Measurements from ENCODE around the gene LPAR1. TPM values are rescaled to one million over a fixed set of nuclear protein-coding genes. Genes with fewer than 3 reads are reported as not detected.

The LPAR1 gene
- total RNA-seq, 2 donors from 2014 or later, result 146 to 147 TPM

DNA sequence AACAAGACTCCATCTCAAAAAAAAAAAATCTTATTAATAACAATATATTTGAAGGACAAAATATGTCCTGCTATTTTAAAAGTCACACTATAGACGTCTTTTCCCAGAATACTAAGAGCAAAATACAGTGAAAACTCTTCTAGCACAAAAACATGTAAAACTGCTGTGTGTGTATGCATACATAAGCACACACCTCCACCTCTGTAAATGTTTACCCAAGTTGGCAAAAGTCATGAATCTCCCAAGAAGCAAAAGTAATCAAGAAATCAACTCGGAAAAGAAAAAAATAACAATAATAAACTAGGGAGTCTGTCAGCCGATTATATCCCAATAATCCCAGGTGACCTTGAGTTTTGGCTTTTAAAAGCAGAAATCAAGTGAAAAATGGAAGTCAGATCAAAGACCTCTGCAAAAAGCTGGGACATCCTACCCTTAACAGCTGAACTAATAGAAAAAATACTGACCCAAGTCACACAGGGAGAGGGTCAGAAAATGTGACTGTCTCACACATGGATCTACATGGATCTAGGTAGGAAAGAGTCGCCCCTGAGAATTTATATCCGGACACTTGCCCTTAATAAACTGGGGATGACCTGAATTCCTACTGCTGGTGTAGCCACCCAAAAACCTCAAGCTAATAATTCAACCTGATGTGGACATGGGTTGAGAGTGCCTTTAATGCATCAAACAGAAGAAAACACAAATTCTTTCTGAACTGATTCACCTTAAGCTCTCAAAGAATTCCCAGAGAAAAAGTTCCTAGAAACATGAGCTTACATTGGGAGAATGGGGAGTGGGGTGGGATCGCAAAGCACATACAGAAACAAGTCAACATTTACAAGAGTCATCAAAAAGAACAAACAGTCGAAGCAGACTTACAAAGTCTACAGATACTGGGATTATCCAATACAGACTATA is 29.9 kb downstream of the LPAR1 start:
- intact Hi-C loops (cut with DNase I), result no loop called here

DNA sequence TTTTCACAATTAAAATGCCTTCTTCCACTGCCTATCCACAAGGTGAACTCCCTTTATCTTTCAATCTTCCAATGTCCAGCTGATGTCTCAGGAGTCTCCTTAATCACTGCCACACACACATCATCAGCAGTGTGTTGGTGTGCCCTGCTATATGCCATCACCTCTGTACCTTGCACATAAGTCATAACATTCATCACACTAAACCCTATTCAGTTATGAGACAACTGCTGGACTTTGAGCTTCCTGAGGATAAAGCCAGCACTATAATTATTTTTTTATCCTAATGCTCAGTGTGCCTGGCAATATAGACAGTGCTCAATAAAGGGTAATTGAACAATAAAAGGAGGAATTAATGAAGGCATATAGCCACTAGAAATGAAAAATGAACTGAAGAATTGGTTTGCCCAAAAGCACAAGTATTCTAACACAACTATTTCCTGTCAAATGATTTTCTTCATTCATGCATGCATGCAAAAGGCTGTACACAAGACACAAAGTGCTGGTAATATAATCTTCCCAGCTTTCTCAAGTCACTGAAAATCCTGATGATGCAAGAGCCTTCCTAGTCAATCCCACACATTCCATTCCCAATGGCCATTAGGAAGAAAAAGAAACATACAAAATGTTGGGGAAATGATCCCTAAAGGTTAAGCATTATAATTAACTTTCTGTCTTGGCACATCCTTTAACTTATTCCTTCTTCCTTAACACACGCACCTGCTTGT is 32.4 kb downstream of the LPAR1 start:
- DNase-seq (ENCODE audit: low spot score), result no peak
- intact Hi-C loops (cut with DNase I), result no loop called here

More for the DNA sequence above, 29.9 kb downstream of the LPAR1 start:
- no peak for DNase-seq (ENCODE audit: low spot score)

- intact Hi-C loops (cut with DNase I), result no loop called here
- no peak for DNase-seq (ENCODE audit: low spot score)
Observed at GRCh38 chr9:111004936-111005335, 33.3 kb downstream of the LPAR1 start.

GRCh38 chr9:111003182-111003581 is 35.1 kb downstream of the LPAR1 start:
- intact Hi-C loops (cut with DNase I), result no loop called here
- no peak for DNase-seq (ENCODE audit: low spot score)

GRCh38 chr9:111001526-111001925 is 36.7 kb downstream of the LPAR1 start:
- intact Hi-C loops (cut with DNase I), result no loop called here
- no peak for DNase-seq (ENCODE audit: low spot score)

- intact Hi-C loops (cut with DNase I), result no loop called here
- DNase-seq (ENCODE audit: low spot score), result no peak
Observed at GRCh38 chr9:111000202-111000601, 38.1 kb downstream of the LPAR1 start.

DNA sequence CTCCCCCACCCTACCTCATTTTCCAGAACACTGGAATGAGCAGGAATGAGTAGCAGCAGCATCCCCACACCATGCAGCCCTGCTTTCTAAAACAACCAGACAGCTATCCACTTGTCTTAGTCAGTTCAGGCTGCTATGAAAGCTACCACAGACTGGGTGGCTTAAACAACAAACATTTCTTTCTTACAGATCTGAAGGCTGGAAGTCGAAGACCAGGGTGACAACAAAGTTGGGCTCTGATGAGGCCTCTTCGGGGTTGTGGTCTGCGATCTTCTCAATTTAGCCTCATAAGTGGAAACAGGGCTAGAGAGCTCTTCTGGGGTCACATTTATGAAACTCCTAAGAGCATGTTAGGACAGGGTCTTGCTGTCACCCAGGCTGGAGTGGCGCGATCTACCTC is 38.9 kb downstream of the LPAR1 start:
- DNase-seq (ENCODE audit: low spot score), result no peak
- intact Hi-C loops (cut with DNase I), result no loop called here

- no peak for DNase-seq (ENCODE audit: low spot score)
- intact Hi-C loops (cut with DNase I), result no loop called here
Observed at GRCh38 chr9:110997847-110998246, 40.4 kb downstream of the LPAR1 start.

DNA sequence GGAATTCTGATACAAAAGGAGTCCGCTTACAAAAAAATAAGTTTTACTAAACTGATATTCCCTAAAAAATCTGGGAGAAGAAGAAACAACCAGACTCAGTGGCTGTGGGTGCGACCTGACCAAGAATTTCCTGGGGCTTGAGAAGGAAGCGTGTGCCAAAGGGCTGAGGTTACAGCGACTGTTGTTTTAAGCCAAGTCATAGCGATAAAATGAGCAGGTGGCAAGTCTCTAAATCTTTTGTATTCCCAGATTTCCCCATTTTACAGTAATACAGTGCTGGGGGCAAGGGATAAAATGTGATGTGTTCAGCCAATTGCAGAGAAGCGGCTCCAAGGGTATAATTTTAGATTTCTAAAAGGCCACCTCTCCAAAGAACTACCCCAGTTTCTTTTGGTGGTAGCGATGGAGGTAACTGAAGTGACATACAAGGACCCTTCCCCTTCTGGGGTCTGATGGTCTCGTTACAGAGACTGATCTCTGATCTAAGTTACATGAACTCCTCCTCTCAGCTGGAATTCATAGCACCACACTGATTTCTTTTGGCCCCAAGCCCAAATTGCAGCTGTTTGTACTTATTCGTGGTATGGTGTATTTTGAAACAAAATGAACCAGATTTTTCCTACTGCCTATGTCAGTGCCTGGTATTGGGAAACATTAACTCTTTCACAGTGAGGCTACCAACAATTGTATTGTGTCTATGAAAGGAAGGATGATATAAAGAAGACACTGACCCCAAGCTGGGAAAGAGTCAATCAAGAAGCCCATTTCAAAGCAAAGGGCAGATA is 41.6 kb downstream of the LPAR1 start:
- no peak for DNase-seq (ENCODE audit: low spot score)
- intact Hi-C loops (cut with DNase I), result no loop called here

- intact Hi-C loops (cut with DNase I), result no loop called here
- DNase-seq (ENCODE audit: low spot score), result no peak
Observed at GRCh38 chr9:110995420-110996340, 42.6 kb downstream of the LPAR1 start.

GRCh38 chr9:110994771-110995241 is 43.5 kb downstream of the LPAR1 start:
- intact Hi-C loops (cut with DNase I), result no loop called here
- no peak for DNase-seq (ENCODE audit: low spot score)

DNA sequence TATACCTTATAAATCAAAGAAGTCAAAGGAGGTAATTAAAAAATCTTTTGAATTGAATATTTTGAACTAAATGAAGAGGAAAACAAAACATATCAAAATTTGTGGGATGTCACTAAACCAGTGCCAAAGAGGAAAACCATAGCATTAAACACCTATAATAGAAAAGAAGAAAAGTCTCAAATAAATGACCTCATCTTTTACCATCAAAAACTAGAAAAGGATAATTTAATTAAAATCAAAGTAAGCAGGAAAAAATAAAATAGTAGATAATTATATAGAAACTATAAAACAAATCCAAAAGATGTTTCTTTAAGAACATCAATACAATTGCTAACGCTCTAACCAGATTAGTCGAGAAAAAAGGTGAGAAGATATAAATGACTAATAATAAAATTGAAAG is 47.8 kb downstream of the LPAR1 start:
- intact Hi-C loops (cut with DNase I), result no loop called here
- DNase-seq (ENCODE audit: low spot score), result no peak

GRCh38 chr9:110986529-110986928 is 51.7 kb downstream of the LPAR1 start:
- intact Hi-C loops (cut with DNase I), result no loop called here
- no peak for DNase-seq (ENCODE audit: low spot score)

DNA sequence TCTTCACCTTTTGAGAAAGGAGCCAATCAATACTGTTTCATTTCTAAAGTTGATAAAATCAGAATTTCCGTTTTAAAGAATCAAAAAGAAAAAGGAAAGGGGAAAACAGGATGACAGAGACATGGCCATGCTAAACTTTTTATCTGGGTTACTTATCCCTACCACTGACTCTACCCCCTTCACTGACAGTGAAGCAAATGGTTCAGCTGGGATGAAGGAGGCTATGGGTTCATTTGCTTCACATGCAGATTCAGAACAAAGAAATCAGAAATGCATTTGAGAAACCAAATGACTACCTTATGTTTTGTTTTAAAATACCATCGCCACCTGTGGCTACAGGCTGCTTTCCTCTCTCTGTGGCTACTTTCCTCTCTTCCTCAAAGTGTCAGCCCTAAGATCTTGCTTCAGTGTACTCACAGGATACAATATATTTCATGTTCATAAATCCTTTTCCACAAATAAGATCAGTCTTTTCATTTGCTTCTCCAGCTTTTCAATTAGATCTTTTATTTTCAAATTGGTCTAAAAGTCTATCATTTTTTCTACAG is 53.3 kb downstream of the LPAR1 start:
- intact Hi-C loops (cut with DNase I), result no loop called here
- no peak for DNase-seq (ENCODE audit: low spot score)

DNA sequence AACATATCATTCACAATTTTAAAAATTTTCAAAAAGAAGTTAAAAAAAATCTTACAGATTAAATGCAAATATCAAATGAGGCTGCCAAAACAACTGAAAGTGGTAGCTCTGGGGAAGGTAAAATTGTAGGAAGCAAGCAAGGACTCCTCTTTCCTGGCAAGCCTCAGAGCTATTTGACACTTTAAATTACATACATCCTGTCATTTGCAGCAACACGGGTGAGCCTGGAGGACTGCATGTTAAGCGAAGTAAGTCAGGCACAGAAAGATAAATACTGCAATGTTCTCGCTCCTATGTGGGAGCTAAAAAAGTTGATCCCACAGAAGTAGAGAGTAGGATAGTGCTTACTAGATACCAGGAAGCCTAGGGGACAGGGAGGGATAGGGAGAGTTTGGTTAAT is 58.0 kb downstream of the LPAR1 start:
- no peak for DNase-seq (ENCODE audit: low spot score)
- intact Hi-C loops (cut with DNase I), result no loop called here

GRCh38 chr9:110979636-110980035 is 58.6 kb downstream of the LPAR1 start:
- intact Hi-C loops (cut with DNase I), result no loop called here
- no peak for DNase-seq (ENCODE audit: low spot score)

- no peak for DNase-seq (ENCODE audit: low spot score)
- intact Hi-C loops (cut with DNase I), result no loop called here
Observed at GRCh38 chr9:110978516-110978915, 59.8 kb downstream of the LPAR1 start.

GRCh38 chr9:110977259-110977709 is 61.0 kb downstream of the LPAR1 start:
- DNase-seq (ENCODE audit: low spot score), result no peak
- intact Hi-C loops (cut with DNase I), result no loop called here
